GM23248 (cell line): Measurements from ENCODE around the gene KNCN. TPM values are rescaled to one million over a fixed set of nuclear protein-coding genes. Genes with fewer than 3 reads are reported as not detected.
A peak's percentile ranks its signal among the peaks of the same experiment; 100 is the strongest.

Experiments used
- DNase-seq: peaks from one replicate; pipeline ENCODE4 v3.0.0-alpha.2; 2015
- H2AFZ ChIP-seq: fragments of 200-600 bp; sonication (generic); 2 replicates; pipeline ENCODE4 v1.6.1; 2016; ENCODE audit warnings: antibody characterized with exemption
- H3F3A ChIP-seq: fragments of 200-600 bp; sonication (generic); 2 replicates; pipeline ENCODE4 v1.6.1; 2016; ENCODE audit warnings: mild to moderate bottlenecking, antibody characterized with exemption, mixed run types; ENCODE audit not compliant: insufficient read depth
- H3K27ac ChIP-seq: fragments of 200-600 bp; sonication (generic); 2 replicates; pipeline ENCODE4 v1.5.1; 2016; ENCODE audit warnings: mild to moderate bottlenecking
- H3K27me3 ChIP-seq: fragments of 200-600 bp; sonication (generic); replicated peaks from 2 replicates; pipeline ENCODE4 v1.6.1; 2016; ENCODE audit warnings: mild to moderate bottlenecking; ENCODE audit not compliant: insufficient read depth
- H3K36me3 ChIP-seq: fragments of 200-600 bp; sonication (generic); 2 replicates; pipeline ENCODE4 v1.6.1; 2016; ENCODE audit warnings: low read depth, mild to moderate bottlenecking
- H3K4me1 ChIP-seq: fragments of 200-600 bp; sonication (generic); 2 replicates; pipeline ENCODE4 v1.6.1; 2016; ENCODE audit warnings: mild to moderate bottlenecking; ENCODE audit not compliant: insufficient read depth
- H3K4me2 ChIP-seq: fragments of 200-600 bp; sonication (generic); one replicate; pipeline ENCODE4 v1.6.1; 2016; ENCODE audit warnings: mild to moderate bottlenecking; ENCODE audit not compliant: unreplicated experiment
- H3K4me3 ChIP-seq: fragments of 200-600 bp; sonication (generic); 2 replicates; pipeline ENCODE4 v1.5.1; 2016; ENCODE audit warnings: mild to moderate bottlenecking
- H3K79me2 ChIP-seq: fragments of 200-600 bp; sonication (generic); 2 replicates; pipeline ENCODE4 v1.6.1; 2016; ENCODE audit warnings: mild to moderate bottlenecking; ENCODE audit not compliant: insufficient read depth
- H3K9ac ChIP-seq: fragments of 200-600 bp; sonication (generic); 2 replicates; pipeline ENCODE4 v1.6.1; 2016; ENCODE audit warnings: mild to moderate bottlenecking
- H3K9me2 ChIP-seq: fragments of 200-600 bp; sonication (generic); 2 replicates; pipeline ENCODE4 v1.6.1; 2016; ENCODE audit warnings: mixed run types, mild to moderate bottlenecking, moderate library complexity; ENCODE audit not compliant: insufficient read depth
- H3K9me3 ChIP-seq: fragments of 200-600 bp; sonication (generic); one replicate; pipeline ENCODE4 v1.6.1; 2017; ENCODE audit warnings: low read depth
- H4K20me1 ChIP-seq: fragments of 200-600 bp; sonication (generic); 2 replicates; pipeline ENCODE4 v1.6.0; 2016; ENCODE audit not compliant: insufficient read depth
- EZH2 ChIP-seq: fragments of 200-600 bp; sonication (generic); IDR thresholded peaks from 2 replicates; pipeline ENCODE4 v1.6.1; 2018; ENCODE audit warnings: antibody characterized with exemption, mild to moderate bottlenecking; ENCODE audit not compliant: insufficient read depth, poor library complexity, severe bottlenecking
- EZH2phosphoT487 ChIP-seq: fragments of 200-600 bp; sonication (generic); IDR thresholded peaks from 2 replicates; pipeline ENCODE4 v1.6.1; 2018; ENCODE audit warnings: antibody characterized with exemption, moderate library complexity, mild to moderate bottlenecking, low read depth; ENCODE audit not compliant: insufficient read depth
- WGBS, 2 experiments: methylation state at CpG; one replicate each; pipeline ENCODE4 v1.1.6; 2015 to 2017; ENCODE audit warnings: low lambda C conversion rate in 2 of 2, low coverage in 1 of 2; ENCODE audit errors: missing lambda C conversion rate in 2 of 2; 5-methylcytosine and 5-hydroxymethylcytosine counted together
- in situ Hi-C: fragments of 300-500 bp; cut with MboI; formaldehyde crosslinking; loops from 2 replicates; pipeline ENCODE4 v1.15.0; 2020
- polyA plus RNA-seq: library from polyadenylated mRNA; unstranded; fragments of >200 nt; fragmentation: Nextera tagmentation; extraction: Ambion mirVana; gene quantifications from 2 replicates; pipeline ENCODE4 v1.2.1, GENCODE V29; 2016
- total RNA-seq: library from RNA; depleted of rRNA; stranded (reverse); fragments of >200 nt; shearing (Covaris generic); gene quantifications from 2 replicates; pipeline ENCODE4 v1.2.3, GENCODE V29; 2014

The KNCN gene
- total and polyA plus RNA-seq, 2 experiments from 2014 or later: not detected

DNA sequence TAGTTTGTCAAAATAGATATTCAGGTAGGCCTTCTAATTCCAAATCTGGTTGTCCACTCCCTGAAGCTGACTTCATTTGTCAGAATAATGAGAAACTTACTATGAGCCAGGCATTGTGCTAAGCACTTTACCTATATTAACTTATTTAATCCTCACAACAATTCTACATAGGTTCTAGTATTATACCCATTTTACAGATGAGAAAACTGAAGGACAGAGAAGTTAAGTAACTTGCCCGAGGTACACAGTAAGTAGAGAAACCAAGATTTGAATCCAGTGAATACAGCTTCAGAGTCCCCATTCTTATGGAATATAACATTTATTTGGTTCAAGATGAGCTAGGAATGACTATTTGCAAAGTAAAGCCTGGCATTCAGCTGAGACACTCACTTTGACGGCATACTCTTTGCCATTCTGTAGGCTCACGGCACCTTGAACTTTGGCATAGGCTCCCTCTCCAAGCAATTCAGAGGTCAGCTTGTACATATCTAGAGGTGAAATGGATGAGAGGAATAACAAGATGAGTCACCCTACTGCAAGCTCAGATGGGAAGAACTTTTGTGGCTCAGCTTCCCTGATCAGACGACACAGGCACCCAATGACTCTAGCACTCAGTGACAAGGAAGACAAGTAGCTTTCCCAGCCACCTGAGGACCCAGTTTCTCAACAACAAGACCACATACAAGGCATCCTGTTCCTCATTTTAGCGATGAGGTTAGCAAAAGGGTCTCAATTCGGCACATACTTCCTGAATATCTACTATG is 28.9 kb upstream of the KNCN start:
- H4K20me1 ChIP-seq: no peaks in the 10 kb centered on the region
- H3K36me3 ChIP-seq: peaks cover 7% of the 10 kb centered on the region; the same call in 1 of the 2 replicates
- H3F3A ChIP-seq: 0 out of 2 replicates have a peak, but pooled peaks cover 6% of the 10 kb centered on the region
- H3K4me2 ChIP-seq: no peak overlapping the region
- H3K27ac ChIP-seq: no peak overlapping the region
- TF ChIP-seq EZH2 (no peak), EZH2phosphoT487 (no peak)
- 92% methylated on average over 6 of the region's 6 CpGs for WGBS, 2 experiments
- DNase-seq: peak; percentile 13
- H3K9me3 ChIP-seq: no peaks in the 10 kb centered on the region
- no peak overlapping the region for H3K9ac ChIP-seq
- H3K9me2 ChIP-seq: no peaks in the 10 kb centered on the region
- no peaks in the 10 kb centered on the region for H3K4me1 ChIP-seq
- H3K27me3 ChIP-seq: no peaks in the 10 kb centered on the region
- no peak overlapping the region for H2AFZ ChIP-seq
- H3K79me2 ChIP-seq: no peaks in the 10 kb centered on the region
- in situ Hi-C loops: no loop called here
- H3K4me3 ChIP-seq: no peak overlapping the region

DNA sequence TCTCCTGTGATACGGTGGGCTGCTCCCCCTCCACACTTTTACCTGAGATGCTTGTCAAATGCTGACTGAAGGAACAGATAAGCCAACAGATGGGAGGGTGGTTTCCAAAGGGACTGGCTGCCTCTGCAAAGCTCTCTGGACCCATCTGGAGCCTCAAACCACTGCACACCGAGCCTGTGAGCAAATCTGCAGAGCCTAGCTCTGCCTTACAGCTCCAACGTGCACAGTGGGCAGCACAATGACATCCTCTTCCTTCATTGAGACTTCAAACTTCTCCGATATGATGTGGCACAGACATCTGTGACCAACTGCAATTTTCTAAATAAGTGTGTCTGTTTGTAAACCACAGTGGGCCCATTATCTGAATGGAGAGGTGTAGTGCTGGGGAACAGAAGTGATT is 26.2 kb upstream of the KNCN start:
- Histone ChIP-seq H3K36me3 (peaks cover 7% of the 10 kb centered on the region; the same call in 1 of the 2 replicates), H3K9me2 (no peaks in the 10 kb centered on the region), H3K4me3 (no peak overlapping the region), H3K27me3 (no peaks in the 10 kb centered on the region), H3K4me2 (no peak overlapping the region), H3K4me1 (no peaks in the 10 kb centered on the region), H3F3A (0 out of 2 replicates have a peak, but pooled peaks cover 6% of the 10 kb centered on the region), H3K27ac (no peak overlapping the region), H3K9ac (no peak overlapping the region), H3K9me3 (no peaks in the 10 kb centered on the region), H4K20me1 (no peaks in the 10 kb centered on the region), H2AFZ (no peak overlapping the region), H3K79me2 (no peaks in the 10 kb centered on the region)
- no peak for TF ChIP-seq EZH2phosphoT487
- no peak for TF ChIP-seq EZH2
- WGBS, 2 experiments: 63 to 68% methylated on average over 4 of the region's 4 CpGs
- no peak for DNase-seq
- in situ Hi-C loops: no loop called here

DNA sequence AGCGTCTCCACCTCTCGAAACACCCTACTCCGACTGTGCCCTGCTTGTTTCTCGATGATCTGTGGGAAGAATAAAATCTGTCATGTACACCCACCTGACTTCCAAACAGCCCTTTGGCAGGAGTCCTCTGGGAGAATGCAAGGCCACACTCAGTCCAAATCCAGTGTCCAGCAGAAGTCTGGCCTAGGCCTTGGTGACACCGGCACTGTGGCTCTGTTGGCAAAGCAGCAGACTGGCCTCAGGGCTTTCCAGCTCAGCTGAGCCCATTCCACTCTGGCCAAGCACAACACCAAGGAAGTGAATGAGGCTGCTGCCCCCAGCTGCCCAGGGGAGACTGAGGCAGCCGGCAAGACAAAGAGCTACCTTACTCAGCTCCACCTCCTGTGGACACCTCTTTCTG is 25.1 kb upstream of the KNCN start:
- no peaks in the 10 kb centered on the region for H3K9me3 ChIP-seq
- 82 to 86% methylated on average over 6 of the region's 6 CpGs for WGBS, 2 experiments
- H3K9ac ChIP-seq: no peak overlapping the region
- H2AFZ ChIP-seq: no peak overlapping the region
- no peak overlapping the region for H3K27ac ChIP-seq
- DNase-seq: no peak
- no peaks in the 10 kb centered on the region for H3K27me3 ChIP-seq
- no peak overlapping the region for H3K4me2 ChIP-seq
- peaks cover 7% of the 10 kb centered on the region; the same call in 1 of the 2 replicates for H3K36me3 ChIP-seq
- H3K4me1 ChIP-seq: no peaks in the 10 kb centered on the region
- no peaks in the 10 kb centered on the region for H3K9me2 ChIP-seq
- no peak overlapping the region for H3K4me3 ChIP-seq
- no peak for TF ChIP-seq EZH2phosphoT487
- TF ChIP-seq EZH2: no peak
- no peaks in the 10 kb centered on the region for H3K79me2 ChIP-seq
- H4K20me1 ChIP-seq: no peaks in the 10 kb centered on the region
- in situ Hi-C loops: no loop called here
- H3F3A ChIP-seq: 0 out of 2 replicates have a peak, but pooled peaks cover 2% of the 10 kb centered on the region

DNA sequence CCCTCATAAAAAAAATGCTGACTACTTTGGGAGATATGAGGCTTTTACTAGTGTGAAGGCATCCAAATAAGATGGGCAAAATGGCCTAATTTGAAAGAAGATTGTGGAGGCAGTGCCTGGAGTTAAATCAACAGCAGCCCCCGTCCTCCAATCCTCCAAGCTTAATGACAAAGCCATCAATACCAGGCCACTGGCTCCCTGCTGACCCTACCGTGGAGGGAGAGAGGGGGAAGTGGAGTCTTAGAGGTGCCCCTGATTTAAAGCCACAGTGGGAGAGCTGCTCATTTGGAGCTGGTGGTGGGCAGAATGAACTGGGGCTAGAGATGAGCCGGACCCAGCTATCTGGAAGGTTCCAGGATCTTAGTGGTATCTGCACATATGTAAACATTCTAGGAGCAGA is 24.3 kb upstream of the KNCN start:
- no peak overlapping the region for H2AFZ ChIP-seq
- H3K4me2 ChIP-seq: no peak overlapping the region
- no peak overlapping the region for H3K4me3 ChIP-seq
- DNase-seq: no peak
- H3K9me2 ChIP-seq: no peaks in the 10 kb centered on the region
- no peaks in the 10 kb centered on the region for H4K20me1 ChIP-seq
- no peak overlapping the region for H3K9ac ChIP-seq
- no peaks in the 10 kb centered on the region for H3K27me3 ChIP-seq
- WGBS, 2 experiments: 88 to 89% methylated on average over 3 of the region's 3 CpGs
- H3K9me3 ChIP-seq: no peaks in the 10 kb centered on the region
- in situ Hi-C loops: no loop called here
- no peak overlapping the region for H3K27ac ChIP-seq
- no peaks in the 10 kb centered on the region for H3K79me2 ChIP-seq
- TF ChIP-seq EZH2 (no peak), EZH2phosphoT487 (no peak)
- no peaks in the 10 kb centered on the region for H3K4me1 ChIP-seq
- H3F3A ChIP-seq: no peaks in the 10 kb centered on the region
- H3K36me3 ChIP-seq: peaks cover 11% of the 10 kb centered on the region; the same call in 1 of the 2 replicates
